Measurements from ENCODE around the gene SNX32. TPM values are rescaled to one million over a fixed set of nuclear protein-coding genes. Genes with fewer than 3 reads are reported as not detected.

SNX32 gene
- total RNA-seq, 1 experiment from 2014 or later = not detected

DNA sequence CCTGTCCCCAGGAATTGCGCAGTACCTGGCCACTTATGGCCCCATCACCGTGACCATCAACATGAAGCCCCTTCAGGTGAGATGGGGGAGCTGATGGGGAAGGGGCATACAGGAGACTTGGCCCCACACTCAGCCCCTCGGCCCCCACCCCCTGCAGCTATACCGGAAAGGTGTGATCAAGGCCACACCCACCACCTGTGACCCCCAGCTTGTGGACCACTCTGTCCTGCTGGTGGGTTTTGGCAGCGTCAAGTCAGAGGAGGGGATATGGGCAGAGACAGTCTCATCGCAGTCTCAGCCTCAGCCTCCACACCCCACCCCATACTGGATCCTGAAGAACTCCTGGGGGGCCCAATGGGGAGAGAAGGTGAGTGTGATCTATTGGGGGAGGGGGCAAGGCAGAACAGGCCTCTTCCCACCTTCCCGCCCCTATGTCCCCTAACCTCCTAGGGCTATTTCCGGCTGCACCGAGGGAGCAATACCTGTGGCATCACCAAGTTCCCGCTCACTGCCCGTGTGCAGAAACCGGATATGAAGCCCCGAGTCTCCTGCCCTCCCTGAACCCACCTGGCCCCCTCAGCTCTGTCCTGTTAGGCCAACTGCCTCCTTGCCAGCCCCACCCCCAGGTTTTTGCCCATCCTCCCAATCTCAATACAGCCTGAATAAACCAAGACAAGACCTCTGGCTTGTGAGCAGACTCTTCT lies 49.4 kb downstream of the SNX32 start:
- RAD21 ChIA-PET (ENCODE audit: low non-redundant PET in 1 of 2, low total read pairs in 2 of 2, uncharacterized antibody in 2 of 2, unreplicated experiment in 2 of 2) = no interaction called here

More for the DNA sequence above, 49.4 kb downstream of the SNX32 start:
- intact Hi-C loops (cut with micrococcal nuclease) = no loop called here
- peaks cover 14 to 50% of the 10 kb centered on the region in 2 experiments for H3K36me3 ChIP-seq (ENCODE audit: control insufficient read depth in 1 of 2, insufficient read depth in 2 of 2, low read length in 2 of 2)
- H3K4me2 ChIP-seq (ENCODE audit: low read length) = no peak overlapping the region
- no peaks in the 10 kb centered on the region for H3K9me3 ChIP-seq (ENCODE audit: control insufficient read depth in 1 of 2, insufficient read depth in 1 of 2, low read depth in 1 of 2, low read length in 2 of 2)
- ChIA-PET POLR2A (interaction anchor here (1.4 to 1.6 kb wide), 2 partner anchors 12 to 24 kb away, joined by 3 to 9 read pairs; partner anchors contain the start of gene CFL1), CTCF (interaction anchor here (1.6 kb wide), 1 partner anchor 34 kb away, joined by 5 read pairs; no protein-coding TSS in a partner anchor)
- H3K27ac ChIP-seq (ENCODE audit: low read depth, low read length) = no peak overlapping the region
- H3K4me1 ChIP-seq (ENCODE audit: control insufficient read depth in 1 of 2, insufficient read depth in 2 of 2, low read length in 2 of 2) = peaks cover 7 to 26% of the 10 kb centered on the region in 2 experiments
- TF ChIP-seq, protein P1, sequence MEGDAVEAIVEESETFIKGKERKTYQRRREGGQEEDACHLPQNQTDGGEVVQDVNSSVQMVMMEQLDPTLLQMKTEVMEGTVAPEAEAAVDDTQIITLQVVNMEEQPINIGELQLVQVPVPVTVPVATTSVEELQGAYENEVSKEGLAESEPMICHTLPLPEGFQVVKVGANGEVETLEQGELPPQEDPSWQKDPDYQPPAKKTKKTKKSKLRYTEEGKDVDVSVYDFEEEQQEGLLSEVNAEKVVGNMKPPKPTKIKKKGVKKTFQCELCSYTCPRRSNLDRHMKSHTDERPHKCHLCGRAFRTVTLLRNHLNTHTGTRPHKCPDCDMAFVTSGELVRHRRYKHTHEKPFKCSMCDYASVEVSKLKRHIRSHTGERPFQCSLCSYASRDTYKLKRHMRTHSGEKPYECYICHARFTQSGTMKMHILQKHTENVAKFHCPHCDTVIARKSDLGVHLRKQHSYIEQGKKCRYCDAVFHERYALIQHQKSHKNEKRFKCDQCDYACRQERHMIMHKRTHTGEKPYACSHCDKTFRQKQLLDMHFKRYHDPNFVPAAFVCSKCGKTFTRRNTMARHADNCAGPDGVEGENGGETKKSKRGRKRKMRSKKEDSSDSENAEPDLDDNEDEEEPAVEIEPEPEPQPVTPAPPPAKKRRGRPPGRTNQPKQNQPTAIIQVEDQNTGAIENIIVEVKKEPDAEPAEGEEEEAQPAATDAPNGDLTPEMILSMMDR (IDR thresholded peaks at IDR 0.05 in 2 of 3, conservative IDR thresholded peaks at IDR 0.05 in 1 of 3; ENCODE audit: borderline replicate concordance in 1 of 3, insufficient read depth in 1 of 3, low read depth in 2 of 3, low read length in 2 of 3) = no peak
- no peak for TF ChIP-seq FOSL1 (IDR thresholded peaks at IDR 0.05; ENCODE audit: low read depth)
- TF ChIP-seq, protein P2, sequence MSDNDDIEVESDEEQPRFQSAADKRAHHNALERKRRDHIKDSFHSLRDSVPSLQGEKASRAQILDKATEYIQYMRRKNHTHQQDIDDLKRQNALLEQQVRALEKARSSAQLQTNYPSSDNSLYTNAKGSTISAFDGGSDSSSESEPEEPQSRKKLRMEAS (IDR thresholded peaks at IDR 0.05) = no peak
- TF ChIP-seq, protein P3, sequence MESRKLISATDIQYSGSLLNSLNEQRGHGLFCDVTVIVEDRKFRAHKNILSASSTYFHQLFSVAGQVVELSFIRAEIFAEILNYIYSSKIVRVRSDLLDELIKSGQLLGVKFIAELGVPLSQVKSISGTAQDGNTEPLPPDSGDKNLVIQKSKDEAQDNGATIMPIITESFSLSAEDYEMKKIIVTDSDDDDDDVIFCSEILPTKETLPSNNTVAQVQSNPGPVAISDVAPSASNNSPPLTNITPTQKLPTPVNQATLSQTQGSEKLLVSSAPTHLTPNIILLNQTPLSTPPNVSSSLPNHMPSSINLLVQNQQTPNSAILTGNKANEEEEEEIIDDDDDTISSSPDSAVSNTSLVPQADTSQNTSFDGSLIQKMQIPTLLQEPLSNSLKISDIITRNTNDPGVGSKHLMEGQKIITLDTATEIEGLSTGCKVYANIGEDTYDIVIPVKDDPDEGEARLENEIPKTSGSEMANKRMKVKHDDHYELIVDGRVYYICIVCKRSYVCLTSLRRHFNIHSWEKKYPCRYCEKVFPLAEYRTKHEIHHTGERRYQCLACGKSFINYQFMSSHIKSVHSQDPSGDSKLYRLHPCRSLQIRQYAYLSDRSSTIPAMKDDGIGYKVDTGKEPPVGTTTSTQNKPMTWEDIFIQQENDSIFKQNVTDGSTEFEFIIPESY (IDR thresholded peaks at IDR 0.05; ENCODE audit: extremely low read depth, insufficient replicate concordance, low read length) = no peak
- no TSS peak for BruUV-seq (replicated peaks)
- DNase-seq (ENCODE audit: low read depth, low spot score) (no peak), ATAC-seq (no peak)
- no peaks in the 10 kb centered on the region for H4K20me1 ChIP-seq (ENCODE audit: insufficient read depth)
- H3K27me3 ChIP-seq (ENCODE audit: insufficient read depth, low read length) = no peaks in the 10 kb centered on the region
- no peaks in the 10 kb centered on the region for H3K9me2 ChIP-seq (ENCODE audit: insufficient read depth)
- peaks cover 39% of the 10 kb centered on the region for H3K79me2 ChIP-seq (ENCODE audit: insufficient read depth, low read length)
- no peak overlapping the region for H2AFZ ChIP-seq (ENCODE audit: low read depth, low read length, poor library complexity, severe bottlenecking)
- H3K4me3 ChIP-seq (replicated peaks in 1 of 2; ENCODE audit: low read depth in 1 of 2, low read length in 2 of 2) = no peak overlapping the region
- H3K9ac ChIP-seq (ENCODE audit: low read length) = no peak overlapping the region

Data from HCT116 (cell line).